HEK293 (cell line): ENCODE results near the gene SIGLEC1.

ENCODE experiments used
- OSR2 ChIP-seq: fragments of 450-650 bp; formaldehyde crosslinking; IDR thresholded peaks from 2 replicates; pipeline ENCODE4 v1.5.1; 2016; ENCODE audit warnings: missing biosample characterization, missing genetic modification characterization
- ZNF600 ChIP-seq: fragments of 450-650 bp; formaldehyde crosslinking; IDR thresholded peaks from 2 replicates; pipeline ENCODE4 v1.5.1; 2016; ENCODE audit warnings: missing biosample characterization, missing genetic modification characterization
- ZNF785 ChIP-seq: fragments of 450-650 bp; formaldehyde crosslinking; IDR thresholded peaks from 2 replicates; pipeline ENCODE4 v1.5.1; 2016; ENCODE audit warnings: missing biosample characterization, missing genetic modification characterization
- TF ChIP-seq, protein P1 (sequence below): fragments of 450-650 bp; formaldehyde crosslinking; IDR thresholded peaks from 2 replicates; pipeline ENCODE4 v1.5.1; 2016; ENCODE audit warnings: missing biosample characterization, missing genetic modification characterization
- TF ChIP-seq, protein P2 (sequence below): fragments of 450-650 bp; formaldehyde crosslinking; IDR thresholded peaks from 2 replicates; pipeline ENCODE4 v1.5.1; 2016; ENCODE audit warnings: missing biosample characterization, missing genetic modification characterization
- TF ChIP-seq, protein P3 (sequence below): fragments of 450-650 bp; formaldehyde crosslinking; IDR thresholded peaks from 2 replicates; pipeline ENCODE4; 2016; ENCODE audit warnings: missing biosample characterization, missing genetic modification characterization

DNA sequence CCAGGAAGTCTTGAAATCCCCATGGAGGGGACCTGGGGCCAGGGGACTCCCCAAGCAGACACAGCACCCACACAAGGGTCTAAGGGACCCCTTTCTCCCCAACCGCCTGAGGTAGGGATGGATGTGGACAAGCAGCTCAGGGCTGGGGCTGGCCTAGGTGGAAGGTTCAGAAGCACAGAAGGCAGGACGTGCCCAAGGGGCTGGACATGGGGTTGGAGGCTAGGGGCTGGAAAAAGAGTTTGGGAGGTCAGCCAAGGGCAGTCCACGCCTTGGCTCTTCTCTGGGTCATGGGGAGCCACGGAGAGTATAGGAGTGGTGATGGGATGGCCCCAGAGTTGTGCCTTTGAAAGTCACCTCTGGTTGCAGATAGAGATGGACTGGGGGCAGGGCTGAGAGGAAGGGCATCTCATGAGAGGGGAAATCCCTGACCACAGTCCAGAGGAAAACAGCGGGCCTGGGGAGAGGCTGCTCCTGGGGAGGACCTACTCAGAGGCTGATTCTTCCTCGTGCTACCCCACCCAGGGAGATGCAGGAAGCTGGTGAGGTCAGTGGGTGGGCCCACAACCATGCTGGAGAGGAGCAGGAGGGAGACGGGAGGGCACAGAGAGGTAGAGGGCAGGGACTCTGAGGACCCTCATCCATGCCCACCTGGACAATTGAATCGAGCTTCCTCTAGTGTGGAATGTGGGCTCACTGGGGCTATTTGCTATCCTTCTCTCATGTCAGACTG is 17.6 kb upstream of the SIGLEC1 start:
- TF ChIP-seq, protein P1, sequence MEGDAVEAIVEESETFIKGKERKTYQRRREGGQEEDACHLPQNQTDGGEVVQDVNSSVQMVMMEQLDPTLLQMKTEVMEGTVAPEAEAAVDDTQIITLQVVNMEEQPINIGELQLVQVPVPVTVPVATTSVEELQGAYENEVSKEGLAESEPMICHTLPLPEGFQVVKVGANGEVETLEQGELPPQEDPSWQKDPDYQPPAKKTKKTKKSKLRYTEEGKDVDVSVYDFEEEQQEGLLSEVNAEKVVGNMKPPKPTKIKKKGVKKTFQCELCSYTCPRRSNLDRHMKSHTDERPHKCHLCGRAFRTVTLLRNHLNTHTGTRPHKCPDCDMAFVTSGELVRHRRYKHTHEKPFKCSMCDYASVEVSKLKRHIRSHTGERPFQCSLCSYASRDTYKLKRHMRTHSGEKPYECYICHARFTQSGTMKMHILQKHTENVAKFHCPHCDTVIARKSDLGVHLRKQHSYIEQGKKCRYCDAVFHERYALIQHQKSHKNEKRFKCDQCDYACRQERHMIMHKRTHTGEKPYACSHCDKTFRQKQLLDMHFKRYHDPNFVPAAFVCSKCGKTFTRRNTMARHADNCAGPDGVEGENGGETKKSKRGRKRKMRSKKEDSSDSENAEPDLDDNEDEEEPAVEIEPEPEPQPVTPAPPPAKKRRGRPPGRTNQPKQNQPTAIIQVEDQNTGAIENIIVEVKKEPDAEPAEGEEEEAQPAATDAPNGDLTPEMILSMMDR (tag by site-specific recombination): no peak
- TF ChIP-seq ZNF785 (tag by site-specific recombination) (no peak), ZNF600 (tag by site-specific recombination) (no peak), OSR2 (tag by site-specific recombination) (no peak)
- TF ChIP-seq, protein P2, sequence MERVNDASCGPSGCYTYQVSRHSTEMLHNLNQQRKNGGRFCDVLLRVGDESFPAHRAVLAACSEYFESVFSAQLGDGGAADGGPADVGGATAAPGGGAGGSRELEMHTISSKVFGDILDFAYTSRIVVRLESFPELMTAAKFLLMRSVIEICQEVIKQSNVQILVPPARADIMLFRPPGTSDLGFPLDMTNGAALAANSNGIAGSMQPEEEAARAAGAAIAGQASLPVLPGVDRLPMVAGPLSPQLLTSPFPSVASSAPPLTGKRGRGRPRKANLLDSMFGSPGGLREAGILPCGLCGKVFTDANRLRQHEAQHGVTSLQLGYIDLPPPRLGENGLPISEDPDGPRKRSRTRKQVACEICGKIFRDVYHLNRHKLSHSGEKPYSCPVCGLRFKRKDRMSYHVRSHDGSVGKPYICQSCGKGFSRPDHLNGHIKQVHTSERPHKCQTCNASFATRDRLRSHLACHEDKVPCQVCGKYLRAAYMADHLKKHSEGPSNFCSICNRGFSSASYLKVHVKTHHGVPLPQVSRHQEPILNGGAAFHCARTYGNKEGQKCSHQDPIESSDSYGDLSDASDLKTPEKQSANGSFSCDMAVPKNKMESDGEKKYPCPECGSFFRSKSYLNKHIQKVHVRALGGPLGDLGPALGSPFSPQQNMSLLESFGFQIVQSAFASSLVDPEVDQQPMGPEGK: no peak
- TF ChIP-seq, protein P3, sequence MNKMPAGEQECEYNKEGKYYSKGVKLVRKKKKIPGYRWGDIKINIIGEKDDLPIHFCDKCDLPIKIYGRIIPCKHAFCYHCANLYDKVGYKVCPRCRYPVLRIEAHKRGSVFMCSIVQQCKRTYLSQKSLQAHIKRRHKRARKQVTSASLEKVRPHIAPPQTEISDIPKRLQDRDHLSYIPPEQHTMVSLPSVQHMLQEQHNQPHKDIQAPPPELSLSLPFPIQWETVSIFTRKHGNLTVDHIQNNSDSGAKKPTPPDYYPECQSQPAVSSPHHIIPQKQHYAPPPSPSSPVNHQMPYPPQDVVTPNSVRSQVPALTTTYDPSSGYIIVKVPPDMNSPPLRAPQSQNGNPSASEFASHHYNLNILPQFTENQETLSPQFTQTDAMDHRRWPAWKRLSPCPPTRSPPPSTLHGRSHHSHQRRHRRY: no peak
